GM10847 (cell line): ENCODE data around the gene DENND1B.

Source experiments
- POLR2A ChIP-seq: IDR thresholded peaks from 2 replicates; pipeline ENCODE4 v1.6.1; 2011; ENCODE audit not compliant: insufficient read length; ENCODE audit errors: extremely low read depth

Gene DENND1B

GRCh38 chr1:197771386-197771785, 3.9 kb downstream of the DENND1B start:
- TF ChIP-seq POLR2A = no peak

GRCh38 chr1:197770243-197770642, 5.0 kb downstream of the DENND1B start:
- TF ChIP-seq POLR2A = no peak

GRCh38 chr1:197769287-197769686, 6.0 kb downstream of the DENND1B start:
- TF ChIP-seq POLR2A = no peak

GRCh38 chr1:197768014-197768805, 7.1 kb downstream of the DENND1B start:
- no peak for TF ChIP-seq POLR2A

GRCh38 chr1:197763769-197764168, 11.5 kb downstream of the DENND1B start:
- no peak for TF ChIP-seq POLR2A

- TF ChIP-seq POLR2A = no peak
These were observed 12.0 kb downstream of the DENND1B start for GRCh38 chr1:197763307-197763706.

GRCh38 chr1:197761654-197762053, 13.6 kb downstream of the DENND1B start:
- no peak for TF ChIP-seq POLR2A

- TF ChIP-seq POLR2A = no peak
These were observed 24.9 kb downstream of the DENND1B start for GRCh38 chr1:197750366-197750765.

- no peak for TF ChIP-seq POLR2A
These were observed 29.4 kb downstream of the DENND1B start for GRCh38 chr1:197745911-197746310.

- no peak for TF ChIP-seq POLR2A
These were observed 30.3 kb downstream of the DENND1B start for GRCh38 chr1:197744979-197745378.

- no peak for TF ChIP-seq POLR2A
These were observed 31.7 kb downstream of the DENND1B start for GRCh38 chr1:197743578-197743977.

GRCh38 chr1:197740992-197741391, 34.3 kb downstream of the DENND1B start:
- TF ChIP-seq POLR2A = no peak

- no peak for TF ChIP-seq POLR2A
These were observed 36.4 kb downstream of the DENND1B start for GRCh38 chr1:197738927-197739326.

GRCh38 chr1:197737916-197738315, 37.4 kb downstream of the DENND1B start:
- no peak for TF ChIP-seq POLR2A

- TF ChIP-seq POLR2A = no peak
These were observed 38.6 kb downstream of the DENND1B start for GRCh38 chr1:197736685-197737084.

GRCh38 chr1:197735461-197735860, 39.8 kb downstream of the DENND1B start:
- no peak for TF ChIP-seq POLR2A

- no peak for TF ChIP-seq POLR2A
These were observed 42.0 kb downstream of the DENND1B start for GRCh38 chr1:197733324-197733723.
